H9 (cell line): Measurements from ENCODE around the gene KIFC3. TPM values are rescaled to one million over a fixed set of nuclear protein-coding genes. Genes with fewer than 3 reads are reported as not detected.
A peak's percentile ranks its signal among the peaks of the same experiment; 100 is the strongest.

Experiments used
- DNase-seq: peaks from one replicate; pipeline ENCODE4 v3.0.0-alpha.2; 2017
- H2AFZ ChIP-seq: one replicate; pipeline ENCODE4 v1.6.1; 2013; ENCODE audit warnings: mild to moderate bottlenecking, low read length, control low read depth, moderate library complexity
- H2AK5ac ChIP-seq: 2 replicates; pipeline ENCODE4 v1.6.1; 2013; ENCODE audit warnings: low read length, control low read depth, mixed read lengths; ENCODE audit not compliant: insufficient read length
- H2BK120ac ChIP-seq: one replicate; pipeline ENCODE4 v1.6.1; 2013; ENCODE audit warnings: low read depth, mild to moderate bottlenecking, low read length, control low read depth, inconsistent platforms; ENCODE audit not compliant: poor library complexity, severe bottlenecking
- H2BK12ac ChIP-seq: 2 replicates; pipeline ENCODE4 v1.6.1; 2013; ENCODE audit warnings: low read length, control low read depth, mixed read lengths, low read depth; ENCODE audit not compliant: insufficient read length
- H2BK15ac ChIP-seq: 2 replicates; pipeline ENCODE4 v1.6.1; 2013; ENCODE audit warnings: low read depth, low read length, control low read depth
- H2BK20ac ChIP-seq: one replicate; pipeline ENCODE4 v1.6.1; 2013; ENCODE audit warnings: low read depth, mild to moderate bottlenecking, low read length, control low read depth, inconsistent platforms; ENCODE audit not compliant: poor library complexity, severe bottlenecking
- H2BK5ac ChIP-seq: 2 replicates; pipeline ENCODE4 v1.6.1; 2013; ENCODE audit warnings: low read length, control low read depth, mixed read lengths; ENCODE audit not compliant: insufficient read length
- H3K14ac ChIP-seq: 2 replicates; pipeline ENCODE4 v1.6.1; 2013; ENCODE audit warnings: low read length, control low read depth; ENCODE audit not compliant: insufficient read depth
- H3K18ac ChIP-seq: 2 replicates; pipeline ENCODE4 v1.6.1; 2013; ENCODE audit warnings: low read depth, mild to moderate bottlenecking, mixed read lengths, low read length, control low read depth; ENCODE audit not compliant: insufficient read length
- H3K23ac ChIP-seq: 2 replicates; pipeline ENCODE4 v1.6.1; 2013; ENCODE audit warnings: low read length, control low read depth, mixed read lengths, low read depth; ENCODE audit not compliant: insufficient read length
- H3K23me2 ChIP-seq: 2 replicates; pipeline ENCODE4 v1.6.1; 2013; ENCODE audit warnings: low read depth, mild to moderate bottlenecking, mixed read lengths, low read length, control low read depth; ENCODE audit not compliant: insufficient read length, poor library complexity, severe bottlenecking
- H3K27ac ChIP-seq: 2 replicates; pipeline ENCODE4 v1.5.1; 2013; ENCODE audit warnings: low read length, control low read depth, mixed read lengths, low read depth; ENCODE audit not compliant: insufficient read length
- H3K27me3 ChIP-seq: 2 replicates; pipeline ENCODE4 v1.6.1; 2013; ENCODE audit warnings: low read length, control low read depth, inconsistent platforms; ENCODE audit not compliant: insufficient read depth
- H3K4ac ChIP-seq: 2 replicates; pipeline ENCODE4 v1.6.1; 2013; ENCODE audit warnings: low read depth, mild to moderate bottlenecking, control low read depth, inconsistent platforms, low read length, moderate library complexity
- H3K4me1 ChIP-seq: 2 replicates; pipeline ENCODE4 v1.6.1; 2013; ENCODE audit warnings: low read length, control low read depth, inconsistent platforms; ENCODE audit not compliant: insufficient read depth
- H3K4me2 ChIP-seq: 2 replicates; pipeline ENCODE4 v1.6.1; 2013; ENCODE audit warnings: low read length, control low read depth, mixed read lengths; ENCODE audit not compliant: insufficient read length, insufficient read depth
- H3K56ac ChIP-seq: 2 replicates; pipeline ENCODE4 v1.6.1; 2013; ENCODE audit warnings: low read depth, mild to moderate bottlenecking, mixed read lengths, low read length, control low read depth; ENCODE audit not compliant: insufficient read length
- H3K79me1 ChIP-seq: 2 replicates; pipeline ENCODE4 v1.6.1; 2013; ENCODE audit warnings: low read depth, mild to moderate bottlenecking, moderate library complexity, low read length, control low read depth, inconsistent platforms; ENCODE audit not compliant: insufficient read depth, poor library complexity, severe bottlenecking
- H3K79me2 ChIP-seq: 2 replicates; pipeline ENCODE4 v1.6.1; 2013; ENCODE audit warnings: low read length, control low read depth, inconsistent platforms; ENCODE audit not compliant: insufficient read depth
- H3K9ac ChIP-seq: 2 replicates; pipeline ENCODE4 v1.6.1; 2013; ENCODE audit warnings: low read length, control low read depth, mixed read lengths; ENCODE audit not compliant: insufficient read length; ENCODE audit errors: extremely low read depth
- H3K9me3 ChIP-seq: one replicate; pipeline ENCODE4 v1.6.1; 2013; ENCODE audit warnings: low read depth, low read length, inconsistent platforms; ENCODE audit not compliant: control insufficient read depth
- H3T11ph ChIP-seq: one replicate; pipeline ENCODE4 v1.6.1; 2013; ENCODE audit warnings: mild to moderate bottlenecking, low read length, control low read depth, inconsistent platforms
- H4K20me1 ChIP-seq: one replicate; pipeline ENCODE4 v1.6.1; 2013; ENCODE audit not compliant: control insufficient read depth, insufficient read length, insufficient read depth
- H4K5ac ChIP-seq: 2 replicates; pipeline ENCODE4 v1.6.1; 2013; ENCODE audit warnings: low read depth, mild to moderate bottlenecking, mixed read lengths, low read length, control low read depth; ENCODE audit not compliant: insufficient read length
- H4K8ac ChIP-seq: replicated peaks from 2 replicates; pipeline ENCODE4 v1.6.1; 2013; ENCODE audit warnings: low read length, control low read depth, mixed read lengths, low read depth; ENCODE audit not compliant: insufficient read length
- H4K91ac ChIP-seq: 2 replicates; pipeline ENCODE4 v1.6.1; 2013; ENCODE audit warnings: low read depth, mild to moderate bottlenecking, moderate library complexity, mixed read lengths, low read length, control low read depth; ENCODE audit not compliant: insufficient read length
- H3K27ac Mint-ChIP-seq, 3 experiments: 2 replicates in 2 of 3; 3 replicates in 1 of 3; pipeline ENCODE4 v1.8.0; 2020 to 2021; ENCODE audit warnings: mixed read lengths in 3 of 3, mild to moderate bottlenecking in 1 of 3, moderate library complexity in 1 of 3
- H3K27me3 Mint-ChIP-seq: 2 replicates; pipeline ENCODE4 v1.8.0; 2021; ENCODE audit warnings: low read depth, mild to moderate bottlenecking, moderate library complexity, mixed read lengths
- H3K36me3 Mint-ChIP-seq, 3 experiments: 2 replicates in 2 of 3; 3 replicates in 1 of 3; pipeline ENCODE4 v1.8.0; 2020 to 2021; ENCODE audit warnings: low read depth in 3 of 3, mixed read lengths in 3 of 3; ENCODE audit not compliant: insufficient read depth in 1 of 3
- H3K4me1 Mint-ChIP-seq, 2 experiments: 2 replicates each; pipeline ENCODE4 v1.8.0; 2020; ENCODE audit warnings: mixed read lengths in 2 of 2
- H3K4me3 Mint-ChIP-seq, 2 experiments: 2 replicates in 1 of 2; 3 replicates in 1 of 2; pipeline ENCODE4 v1.8.0; 2020 to 2021; ENCODE audit warnings: mild to moderate bottlenecking in 2 of 2, mixed read lengths in 2 of 2, moderate library complexity in 1 of 2
- H3K9me3 Mint-ChIP-seq, 2 experiments: 2 replicates in 1 of 2; 3 replicates in 1 of 2; pipeline ENCODE4 v1.8.0; 2020; ENCODE audit warnings: mild to moderate bottlenecking in 2 of 2, mixed read lengths in 2 of 2, moderate library complexity in 1 of 2
- WGBS: extraction: QIAGEN DNeasy Blood & Tissue Kit; methylation state at CpG from one replicate; pipeline ENCODE4 v1.1.7; 2013; ENCODE audit warnings: missing lambda C conversion rate, low lambda C conversion rate, mixed read lengths; ENCODE audit not compliant: insufficient read length; ENCODE audit errors: extremely low coverage; 5-methylcytosine and 5-hydroxymethylcytosine counted together
- total RNA-seq: library from RNA; stranded (reverse); gene quantifications from 2 replicates; pipeline ENCODE4 v1.2.1, GENCODE V29; 2021
- TF ChIP-seq, protein P1 (sequence below): fragments of 200-600 bp; sonication (generic); conservative IDR thresholded peaks from 3 replicates; pipeline ENCODE4 v1.8.0; 2021; ENCODE audit warnings: antibody characterized with exemption, mild to moderate bottlenecking

The KIFC3 gene
- total RNA-seq, 1 experiment from 2014 or later, result 5.0 TPM

DNA sequence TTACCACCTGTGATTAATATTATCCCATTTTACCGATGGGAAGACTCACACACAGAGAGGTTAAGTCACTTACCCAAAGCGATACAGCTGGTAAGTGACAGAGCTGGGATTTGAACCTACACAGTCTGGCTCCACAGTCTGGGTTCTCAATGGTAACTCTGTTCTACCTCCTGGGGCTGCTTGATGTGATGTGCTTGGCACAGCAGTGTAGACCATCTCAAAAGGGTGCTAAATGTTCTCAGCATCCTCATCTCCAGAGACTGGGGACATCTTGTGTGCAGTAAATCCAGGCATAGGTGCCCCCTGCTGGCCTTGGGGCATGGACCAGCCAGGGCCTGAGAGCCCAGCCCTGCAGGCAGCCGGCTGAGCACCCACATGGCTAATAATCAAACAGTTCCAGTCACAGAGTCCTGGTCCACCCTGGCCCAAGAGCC is 82.1 kb downstream of the KIFC3 start:
- no peak overlapping the region for H3K9ac ChIP-seq
- H3K4me2 ChIP-seq, result no peak overlapping the region
- H3K27me3 Mint-ChIP-seq, result peaks cover 1% of the 10 kb centered on the region
- no peak overlapping the region for H2BK15ac ChIP-seq
- no peak overlapping the region for H3K23ac ChIP-seq
- H4K91ac ChIP-seq, result no peak overlapping the region
- H3K56ac ChIP-seq, result no peak overlapping the region
- H3K4me3 Mint-ChIP-seq, result no peak overlapping the region
- H3K4me1 ChIP-seq, result no peaks in the 10 kb centered on the region
- H3T11ph ChIP-seq, result no peak overlapping the region
- no peak overlapping the region for H3K4ac ChIP-seq
- TF ChIP-seq, protein P1, sequence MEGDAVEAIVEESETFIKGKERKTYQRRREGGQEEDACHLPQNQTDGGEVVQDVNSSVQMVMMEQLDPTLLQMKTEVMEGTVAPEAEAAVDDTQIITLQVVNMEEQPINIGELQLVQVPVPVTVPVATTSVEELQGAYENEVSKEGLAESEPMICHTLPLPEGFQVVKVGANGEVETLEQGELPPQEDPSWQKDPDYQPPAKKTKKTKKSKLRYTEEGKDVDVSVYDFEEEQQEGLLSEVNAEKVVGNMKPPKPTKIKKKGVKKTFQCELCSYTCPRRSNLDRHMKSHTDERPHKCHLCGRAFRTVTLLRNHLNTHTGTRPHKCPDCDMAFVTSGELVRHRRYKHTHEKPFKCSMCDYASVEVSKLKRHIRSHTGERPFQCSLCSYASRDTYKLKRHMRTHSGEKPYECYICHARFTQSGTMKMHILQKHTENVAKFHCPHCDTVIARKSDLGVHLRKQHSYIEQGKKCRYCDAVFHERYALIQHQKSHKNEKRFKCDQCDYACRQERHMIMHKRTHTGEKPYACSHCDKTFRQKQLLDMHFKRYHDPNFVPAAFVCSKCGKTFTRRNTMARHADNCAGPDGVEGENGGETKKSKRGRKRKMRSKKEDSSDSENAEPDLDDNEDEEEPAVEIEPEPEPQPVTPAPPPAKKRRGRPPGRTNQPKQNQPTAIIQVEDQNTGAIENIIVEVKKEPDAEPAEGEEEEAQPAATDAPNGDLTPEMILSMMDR, result peak; percentile 63
- H3K27ac Mint-ChIP-seq, result no peak overlapping the region; a peak in 1 of 7 replicates
- H4K20me1 ChIP-seq, result no peaks in the 10 kb centered on the region
- H3K79me2 ChIP-seq, result no peaks in the 10 kb centered on the region
- no peaks in the 10 kb centered on the region for H3K9me3 Mint-ChIP-seq
- H2BK5ac ChIP-seq, result no peak overlapping the region
- H3K27me3 ChIP-seq, result no peaks in the 10 kb centered on the region
- no peak overlapping the region for H2AFZ ChIP-seq
- H2BK120ac ChIP-seq, result no peak overlapping the region
- no peak overlapping the region for H3K18ac ChIP-seq
- H3K27ac ChIP-seq, result no peak overlapping the region
- H2AK5ac ChIP-seq, result no peak overlapping the region
- no peak overlapping the region for H2BK20ac ChIP-seq
- H3K36me3 Mint-ChIP-seq, result no peaks in the 10 kb centered on the region
- H2BK12ac ChIP-seq, result no peak overlapping the region
- peak; percentile 58 for DNase-seq
- no peaks in the 10 kb centered on the region for H3K9me3 ChIP-seq
- no peak overlapping the region for H4K8ac ChIP-seq
- no peaks in the 10 kb centered on the region for H3K4me1 Mint-ChIP-seq
- H4K5ac ChIP-seq, result no peak overlapping the region
- no peak overlapping the region for H3K14ac ChIP-seq
- no CpG with 5 or more reads among the region's 3 CpGs for WGBS
- no peaks in the 10 kb centered on the region for H3K23me2 ChIP-seq
- no peaks in the 10 kb centered on the region for H3K79me1 ChIP-seq
